ENCODE data around the gene ECM2. TPM values are rescaled to one million over a fixed set of nuclear protein-coding genes. Genes with fewer than 3 reads are reported as not detected.

Gene ECM2
- total RNA-seq, 1 donor from 2014 or later: not detected

DNA sequence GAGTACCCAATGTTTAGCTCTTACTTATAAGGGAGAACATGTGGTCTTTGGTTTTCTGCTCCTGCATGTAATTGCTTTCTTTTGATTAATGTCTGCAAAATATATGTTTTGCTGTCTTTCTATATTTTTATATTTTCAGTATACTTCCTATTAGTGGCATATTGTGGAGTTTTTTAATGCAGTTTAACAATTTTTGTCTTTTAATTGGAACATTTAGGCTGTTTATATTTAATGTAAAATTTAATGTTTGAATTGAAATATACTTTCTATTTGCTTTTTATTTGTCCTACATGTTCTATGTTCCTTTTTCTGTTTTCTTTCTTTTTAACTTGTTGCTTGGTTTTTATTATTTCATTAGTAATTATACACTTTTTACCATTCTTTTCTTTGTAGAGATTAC is 4.9 kb downstream of the ECM2 start:
- no peak overlapping the region for H3K27ac Mint-ChIP-seq (ENCODE audit: unreplicated experiment)
- no peak for DNase-seq (ENCODE audit: low read depth, low spot score)

DNA sequence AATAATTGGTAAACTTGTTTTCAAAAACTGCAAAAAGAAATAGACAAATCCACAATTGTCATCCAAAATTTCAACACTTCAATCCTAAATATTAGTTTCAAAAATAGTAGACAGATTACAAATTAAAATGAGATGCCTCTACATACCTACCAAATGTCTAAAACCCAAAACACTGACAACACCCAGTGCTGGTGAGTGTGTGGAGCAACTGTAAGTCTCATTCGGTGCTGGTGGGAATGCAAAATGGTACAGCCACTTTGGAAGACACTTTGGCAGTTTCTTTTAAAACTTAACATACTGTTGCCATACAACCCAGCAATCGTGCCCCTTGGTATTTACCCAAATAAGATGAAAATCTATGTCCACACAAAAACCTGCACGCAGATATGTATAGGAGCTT is 6.7 kb downstream of the ECM2 start:
- TF ChIP-seq, protein P1, sequence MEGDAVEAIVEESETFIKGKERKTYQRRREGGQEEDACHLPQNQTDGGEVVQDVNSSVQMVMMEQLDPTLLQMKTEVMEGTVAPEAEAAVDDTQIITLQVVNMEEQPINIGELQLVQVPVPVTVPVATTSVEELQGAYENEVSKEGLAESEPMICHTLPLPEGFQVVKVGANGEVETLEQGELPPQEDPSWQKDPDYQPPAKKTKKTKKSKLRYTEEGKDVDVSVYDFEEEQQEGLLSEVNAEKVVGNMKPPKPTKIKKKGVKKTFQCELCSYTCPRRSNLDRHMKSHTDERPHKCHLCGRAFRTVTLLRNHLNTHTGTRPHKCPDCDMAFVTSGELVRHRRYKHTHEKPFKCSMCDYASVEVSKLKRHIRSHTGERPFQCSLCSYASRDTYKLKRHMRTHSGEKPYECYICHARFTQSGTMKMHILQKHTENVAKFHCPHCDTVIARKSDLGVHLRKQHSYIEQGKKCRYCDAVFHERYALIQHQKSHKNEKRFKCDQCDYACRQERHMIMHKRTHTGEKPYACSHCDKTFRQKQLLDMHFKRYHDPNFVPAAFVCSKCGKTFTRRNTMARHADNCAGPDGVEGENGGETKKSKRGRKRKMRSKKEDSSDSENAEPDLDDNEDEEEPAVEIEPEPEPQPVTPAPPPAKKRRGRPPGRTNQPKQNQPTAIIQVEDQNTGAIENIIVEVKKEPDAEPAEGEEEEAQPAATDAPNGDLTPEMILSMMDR (conservative IDR thresholded peaks at IDR 0.05): no peak
- Mint-ChIP-seq H3K9me3 (peaks cover 6% of the 10 kb centered on the region), H3K27ac (ENCODE audit: unreplicated experiment) (no peak overlapping the region), H3K36me3 (ENCODE audit: low read depth) (peaks cover 3% of the 10 kb centered on the region), H3K4me3 (no peak overlapping the region), H3K4me1 (peaks cover 6% of the 10 kb centered on the region), H3K27me3 (ENCODE audit: low read depth) (no peaks in the 10 kb centered on the region)
- no peak for DNase-seq (ENCODE audit: low read depth, low spot score)

More for the DNA sequence above, 4.9 kb downstream of the ECM2 start:
- H3K4me3 Mint-ChIP-seq: no peak overlapping the region
- TF ChIP-seq, protein P1 (conservative IDR thresholded peaks at IDR 0.05): no peak
- H3K9me3 Mint-ChIP-seq: peaks cover 6% of the 10 kb centered on the region
- no peaks in the 10 kb centered on the region for H3K27me3 Mint-ChIP-seq (ENCODE audit: low read depth)
- H3K36me3 Mint-ChIP-seq (ENCODE audit: low read depth): peaks cover 3% of the 10 kb centered on the region
- H3K4me1 Mint-ChIP-seq: peaks cover 9% of the 10 kb centered on the region

DNA sequence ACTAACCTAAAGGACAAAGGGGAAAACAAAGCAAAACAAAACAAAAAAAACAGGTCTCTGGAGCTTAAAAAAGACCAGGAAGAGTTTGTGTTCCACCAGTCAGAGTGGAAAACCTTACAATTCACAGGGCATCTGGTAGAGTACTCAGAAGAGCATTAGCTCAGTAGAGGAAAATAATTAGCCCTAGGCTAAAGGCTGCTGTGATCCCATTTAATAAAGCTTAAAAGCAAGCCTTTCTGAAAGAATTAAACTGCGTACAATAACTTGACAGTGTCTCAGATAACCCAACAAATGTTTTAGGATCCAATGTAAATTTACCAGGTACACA is 7.3 kb downstream of the ECM2 start:
- Mint-ChIP-seq H3K27ac (ENCODE audit: unreplicated experiment) (no peak overlapping the region), H3K36me3 (ENCODE audit: low read depth) (peaks cover 3% of the 10 kb centered on the region)

DNA sequence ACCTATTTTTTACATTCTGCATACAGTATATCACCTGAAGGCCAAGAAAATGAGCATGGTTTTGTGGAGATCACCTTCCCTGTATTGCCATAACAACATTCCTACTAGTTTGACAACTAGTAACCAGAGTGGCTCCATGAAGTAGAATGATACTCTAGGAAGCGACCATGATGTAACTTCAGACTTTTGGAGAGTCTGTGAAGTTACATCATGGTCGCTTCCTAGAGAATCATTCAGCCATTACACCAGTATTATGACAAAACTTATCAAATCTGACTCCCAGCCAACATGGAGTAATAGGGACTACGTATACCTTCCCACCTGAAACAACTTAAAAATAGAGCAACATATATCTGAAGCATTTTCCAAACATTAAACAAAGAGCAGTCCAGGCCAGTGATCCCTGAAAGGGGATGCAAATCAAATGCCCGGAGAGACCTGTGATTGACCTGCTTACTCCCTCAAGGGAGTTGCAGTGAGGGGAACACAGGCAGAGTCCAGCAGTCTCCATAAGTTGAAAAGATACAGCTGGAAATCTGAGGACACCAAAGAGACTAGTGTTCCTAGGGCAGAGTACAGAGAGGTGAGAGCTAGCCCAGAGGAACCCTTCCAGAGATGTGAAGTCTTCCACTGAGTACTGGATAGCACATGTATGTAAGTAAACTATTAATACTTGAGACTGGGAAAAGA is 7.8 kb downstream of the ECM2 start:
- Mint-ChIP-seq H3K9me3 (peaks cover 4% of the 10 kb centered on the region), H3K36me3 (ENCODE audit: low read depth) (no peaks in the 10 kb centered on the region), H3K4me1 (peaks cover 4% of the 10 kb centered on the region), H3K4me3 (no peak overlapping the region), H3K27ac (ENCODE audit: unreplicated experiment) (no peak overlapping the region), H3K27me3 (ENCODE audit: low read depth) (no peaks in the 10 kb centered on the region)
- TF ChIP-seq, protein P1 (conservative IDR thresholded peaks at IDR 0.05): no peak
- DNase-seq (ENCODE audit: low read depth, low spot score): no peak

More for the DNA sequence above, 7.3 kb downstream of the ECM2 start:
- Mint-ChIP-seq H3K9me3 (peaks cover 6% of the 10 kb centered on the region), H3K4me1 (peaks cover 4% of the 10 kb centered on the region), H3K27me3 (ENCODE audit: low read depth) (no peaks in the 10 kb centered on the region), H3K4me3 (no peak overlapping the region)
- DNase-seq (ENCODE audit: low read depth, low spot score): no peak
- TF ChIP-seq, protein P1 (conservative IDR thresholded peaks at IDR 0.05): no peak

DNA sequence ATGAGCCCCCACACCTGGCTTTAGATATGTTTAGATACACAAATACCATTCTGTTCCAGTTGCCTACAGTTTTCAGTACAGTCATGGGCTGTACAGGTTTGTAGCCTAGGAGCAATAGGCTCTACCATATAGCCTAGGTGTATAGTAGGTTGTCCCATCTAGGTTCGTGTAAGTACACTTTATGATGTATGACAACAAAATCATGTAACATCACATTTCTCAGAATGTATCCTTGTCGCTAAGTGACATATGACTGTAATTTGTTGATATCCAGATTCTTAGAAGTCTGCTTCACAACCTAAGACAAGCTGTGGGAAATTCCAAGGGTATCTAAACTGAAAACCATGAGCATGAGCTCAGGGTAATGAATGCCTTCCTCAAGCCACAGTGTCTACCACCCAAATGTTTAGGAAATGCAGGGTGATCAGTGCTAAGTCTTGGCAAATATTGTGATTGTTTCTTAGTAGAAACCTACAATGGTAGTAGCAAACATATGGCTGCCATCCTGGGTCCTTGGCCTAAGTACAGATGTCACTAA is 8.4 kb downstream of the ECM2 start:
- Mint-ChIP-seq H3K36me3 (ENCODE audit: low read depth) (no peaks in the 10 kb centered on the region), H3K4me1 (peaks cover 4% of the 10 kb centered on the region), H3K9me3 (peaks cover 4% of the 10 kb centered on the region), H3K4me3 (no peak overlapping the region), H3K27me3 (ENCODE audit: low read depth) (no peaks in the 10 kb centered on the region), H3K27ac (ENCODE audit: unreplicated experiment) (no peak overlapping the region)
- TF ChIP-seq, protein P1 (conservative IDR thresholded peaks at IDR 0.05): no peak
- no peak for DNase-seq (ENCODE audit: low read depth, low spot score)

Data from neural crest cell (in vitro differentiated cells).